Suppressor macrophage treated with lipopolysaccharide for 1 hour (primary cell): ENCODE data around the gene LTB.

ENCODE experiments used
- DNase-seq, 3 donors: peaks; one replicate each; pipeline ENCODE4 v3.0.0-alpha.2; 2020 to 2022

Gene LTB

GRCh38 chr6:31582230-31582643, at the start of gene LTB:
LTB (minus strand) TSS chr6:31582424; CDS start chr6:31582417, 7 bp downstream.
- DNase-seq = no peak

- no peak for DNase-seq
Observed at GRCh38 chr6:31631681-31632278, 49.6 kb upstream of the LTB start.

GRCh38 chr6:31631209-31631608, 49.0 kb upstream of the LTB start:
- no peak for DNase-seq

- DNase-seq = no peak
Observed at GRCh38 chr6:31630177-31630934, 48.1 kb upstream of the LTB start.

- DNase-seq = no peak
Observed at GRCh38 chr6:31629014-31629413, 46.8 kb upstream of the LTB start.

- DNase-seq = no peak
Observed at GRCh38 chr6:31627690-31628287, 45.6 kb upstream of the LTB start.

GRCh38 chr6:31626952-31627351, 44.7 kb upstream of the LTB start:
- DNase-seq = no peak

GRCh38 chr6:31624070-31624469, 41.8 kb upstream of the LTB start:
- no peak for DNase-seq

- DNase-seq = peak; percentile 38 to 49 (median 47)
Observed at GRCh38 chr6:31622684-31623091, 40.5 kb upstream of the LTB start.

GRCh38 chr6:31621991-31622390, 39.8 kb upstream of the LTB start:
- no peak for DNase-seq

- DNase-seq = no peak
Observed at GRCh38 chr6:31621320-31621939, 39.2 kb upstream of the LTB start.

- DNase-seq = peak in 2 of 3 donors; percentile 66 to 97
Observed at GRCh38 chr6:31620586-31621319, 38.5 kb upstream of the LTB start, which contains the start of gene PRRC2A. PRRC2A (plus strand) TSS chr6:31620715; CDS start chr6:31622790, 2,075 bp downstream.

GRCh38 chr6:31619805-31620585, 37.8 kb upstream of the LTB start:
- DNase-seq = peak; percentile 98 to 100 (median 99)

GRCh38 chr6:31617010-31617409, 34.8 kb upstream of the LTB start:
- DNase-seq = no peak

GRCh38 chr6:31615748-31616147, 33.5 kb upstream of the LTB start:
- peak in 2 of 3 donors; percentile 17 to 25 for DNase-seq

- DNase-seq = peak; percentile 72 to 81 (median 79)
Observed at GRCh38 chr6:31614684-31615578, 32.7 kb upstream of the LTB start, which contains the start of gene AIF1. AIF1 (plus strand) TSS chr6:31615234; CDS start chr6:31615330, 96 bp downstream.

- DNase-seq = peak; percentile 64 to 84 (median 74)
Observed at GRCh38 chr6:31614075-31614619, 31.9 kb upstream of the LTB start.

- peak in 1 of 3 donors; percentile 12 for DNase-seq
Observed at GRCh38 chr6:31610968-31611367, 28.7 kb upstream of the LTB start.

GRCh38 chr6:31609519-31610406, 27.5 kb upstream of the LTB start:
- DNase-seq = no peak
